Tibial nerve (tissue), 4 donors: Measurements from ENCODE around the gene ELFN1. TPM values are rescaled to one million over a fixed set of nuclear protein-coding genes. Genes with fewer than 3 reads are reported as not detected.
A peak's percentile ranks its signal among the peaks of the same experiment; 100 is the strongest.

ENCODE experiments used
- DNase-seq, 2 donors: peaks; one replicate each; pipeline ENCODE4 v3.0.0-alpha.2; 2019; ENCODE audit warnings: low spot score in 2 of 2
- H3K27ac ChIP-seq, 4 donors: fragments of 200-600 bp; sonication (generic) in 3 of 4; one replicate each; pipeline ENCODE4 v1.5.1; 2017 to 2019; ENCODE audit warnings: mild to moderate bottlenecking in 1 of 4
- H3K27me3 ChIP-seq, 2 donors: fragments of 200-600 bp; sonication (generic) in 1 of 2; one replicate each; pipeline versions ENCODE4 v1.5.1 to v1.6.0; 2017 to 2019
- H3K36me3 ChIP-seq, 3 donors: fragments of 200-600 bp; sonication (generic); one replicate each; pipeline ENCODE4 v1.5.1; 2018 to 2019
- H3K4me1 ChIP-seq, 4 donors: fragments of 200-600 bp; sonication (generic) in 3 of 4; one replicate each; pipeline ENCODE4 v1.5.1; 2017 to 2019
- H3K4me3 ChIP-seq, 4 donors: fragments of 200-600 bp; sonication (generic) in 3 of 4; one replicate each; pipeline ENCODE4 v1.5.1; 2017 to 2019; ENCODE audit warnings: mild to moderate bottlenecking in 1 of 4, moderate library complexity in 1 of 4
- H3K9me3 ChIP-seq, 4 donors: fragments of 200-600 bp; sonication (generic) in 3 of 4; one replicate each; pipeline ENCODE4 v1.5.1; 2017 to 2019
- CTCF ChIP-seq, 5 experiments: fragments of 200-600 bp in 3 of 5; fragments of 450-650 bp in 2 of 5; sonication (generic) in 3 of 5; IDR thresholded peaks; one replicate each; pipeline ENCODE4 v1.5.1; 2016 to 2019; ENCODE audit warnings: antibody characterized with exemption in 5 of 5, mild to moderate bottlenecking in 3 of 5, moderate library complexity in 2 of 5
- EP300 ChIP-seq, 2 donors: sonication (generic); formaldehyde crosslinking; IDR thresholded peaks; one replicate each; pipeline ENCODE4 v1.6.1; 2017; ENCODE audit warnings: antibody characterized with exemption in 2 of 2, mild to moderate bottlenecking in 1 of 2
- POLR2A ChIP-seq, 2 donors: fragments of 450-650 bp; IDR thresholded peaks; one replicate each; pipeline ENCODE4 v1.6.1; 2017; ENCODE audit warnings: antibody characterized with exemption in 2 of 2, mild to moderate bottlenecking in 2 of 2, moderate library complexity in 2 of 2
- WGBS, 2 donors: methylation state at CpG; one replicate each; pipeline ENCODE4 v1.1.5; 2018; 5-methylcytosine and 5-hydroxymethylcytosine counted together
- total RNA-seq, 4 donors: library from RNA; depleted of rRNA; stranded (reverse); fragments of >200 nt; gene quantifications; one replicate each; pipeline ENCODE4 v1.1.0, GENCODE V29; 2016

Gene ELFN1
- total RNA-seq, 4 donors from 2014 or later: 0.21 to 2.4 (median 1.5) TPM

GRCh38 chr7:1694611-1695511, 24.8 kb downstream of the ELFN1 start:
- Histone ChIP-seq H3K4me3 (no peak overlapping the region), H3K9me3 (no peaks in the 10 kb centered on the region), H3K4me1 (no peaks in the 10 kb centered on the region), H3K27me3 (peaks cover 0 to 40% of the 10 kb centered on the region in 2 donors), H3K36me3 (no peaks in the 10 kb centered on the region), H3K27ac (no peak overlapping the region)
- DNase-seq: peak in 1 of 2 donors; percentile 10
- 71 to 94% methylated on average over 17 to 22 of the region's 31 CpGs for WGBS, 2 donors
- TF ChIP-seq CTCF (IDR thresholded peaks at IDR 0.05) (no peak), POLR2A (IDR thresholded peaks at IDR 0.05) (no peak), EP300 (IDR thresholded peaks at IDR 0.05) (no peak)

- peak in 1 of 2 donors; percentile 6 for DNase-seq
- H3K27ac ChIP-seq: no peak overlapping the region
- H3K4me1 ChIP-seq: no peaks in the 10 kb centered on the region
- H3K4me3 ChIP-seq: no peak overlapping the region
- 65 to 69% methylated on average over 11 of the region's 11 CpGs for WGBS, 2 donors
- no peaks in the 10 kb centered on the region for H3K36me3 ChIP-seq
- peaks cover 0 to 40% of the 10 kb centered on the region in 2 donors for H3K27me3 ChIP-seq
- no peak for TF ChIP-seq POLR2A (IDR thresholded peaks at IDR 0.05)
- no peak for TF ChIP-seq CTCF (IDR thresholded peaks at IDR 0.05)
- TF ChIP-seq EP300 (IDR thresholded peaks at IDR 0.05): no peak
- peaks cover 0 to 5% (median 0%) of the 10 kb centered on the region in 4 donors for H3K9me3 ChIP-seq
Observed at GRCh38 chr7:1695800-1696454, 25.9 kb downstream of the ELFN1 start.

GRCh38 chr7:1696671-1697498, 26.8 kb downstream of the ELFN1 start:
- WGBS, 2 donors: 67 to 70% methylated on average over 19 to 23 of the region's 28 CpGs
- no peak for DNase-seq
- Histone ChIP-seq H3K27me3 (peaks cover 0 to 40% of the 10 kb centered on the region in 2 donors), H3K36me3 (no peaks in the 10 kb centered on the region), H3K4me3 (no peak overlapping the region), H3K27ac (no peak overlapping the region), H3K4me1 (no peaks in the 10 kb centered on the region), H3K9me3 (peaks cover 0 to 9% (median 0%) of the 10 kb centered on the region in 4 donors)
- TF ChIP-seq POLR2A (IDR thresholded peaks at IDR 0.05): no peak
- TF ChIP-seq CTCF (IDR thresholded peaks at IDR 0.05): no peak
- no peak for TF ChIP-seq EP300 (IDR thresholded peaks at IDR 0.05)

GRCh38 chr7:1697499-1698125, 27.5 kb downstream of the ELFN1 start:
- peaks cover 0 to 16% (median 1%) of the 10 kb centered on the region in 4 donors for H3K9me3 ChIP-seq
- H3K4me3 ChIP-seq: no peak overlapping the region
- peak in 1 of 2 donors; percentile 10 for DNase-seq
- 76% methylated on average over 18 of the region's 18 CpGs for WGBS, 2 donors
- no peaks in the 10 kb centered on the region for H3K4me1 ChIP-seq
- H3K27me3 ChIP-seq: peaks cover 0 to 40% of the 10 kb centered on the region in 2 donors
- H3K27ac ChIP-seq: no peak overlapping the region
- no peaks in the 10 kb centered on the region for H3K36me3 ChIP-seq
- TF ChIP-seq EP300 (IDR thresholded peaks at IDR 0.05): no peak
- no peak for TF ChIP-seq POLR2A (IDR thresholded peaks at IDR 0.05)
- TF ChIP-seq CTCF (IDR thresholded peaks at IDR 0.05): no peak
